Stimulated activated CD4-positive, alpha-beta T cell treated with anti-CD3 and anti-CD28 coated beads, Interleukin-1b, Interleukin-23, amount 100 ng/mL, for 48 hours (primary cell): ENCODE data around the gene ELMO1.

Experiments
- DNase-seq: peaks from one replicate; pipeline ENCODE4 v3.0.0-alpha.2; 2020

Gene ELMO1

DNA sequence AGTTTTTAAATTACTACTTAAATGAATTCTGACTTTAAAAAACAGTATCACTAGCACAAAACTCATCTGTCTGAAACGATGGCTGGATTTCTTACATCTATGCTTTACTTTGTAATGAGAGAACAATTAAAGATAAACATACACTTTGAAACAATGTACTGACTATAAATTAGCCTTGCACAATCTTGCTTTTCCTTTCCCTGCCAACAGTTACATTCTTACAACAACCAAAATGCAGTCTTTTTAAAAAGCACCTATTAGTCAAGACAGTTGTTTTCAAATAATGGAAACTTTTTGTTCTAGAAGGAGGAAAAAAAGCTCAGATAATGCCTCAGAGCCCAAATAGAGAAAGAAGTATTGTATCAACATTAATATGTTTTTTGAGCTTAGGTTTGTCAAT, 153.3 kb downstream of the ELMO1 start:
- no peak for DNase-seq

GRCh38 chr7:37290731-37291130, 157.9 kb downstream of the ELMO1 start:
- no peak for DNase-seq

DNA sequence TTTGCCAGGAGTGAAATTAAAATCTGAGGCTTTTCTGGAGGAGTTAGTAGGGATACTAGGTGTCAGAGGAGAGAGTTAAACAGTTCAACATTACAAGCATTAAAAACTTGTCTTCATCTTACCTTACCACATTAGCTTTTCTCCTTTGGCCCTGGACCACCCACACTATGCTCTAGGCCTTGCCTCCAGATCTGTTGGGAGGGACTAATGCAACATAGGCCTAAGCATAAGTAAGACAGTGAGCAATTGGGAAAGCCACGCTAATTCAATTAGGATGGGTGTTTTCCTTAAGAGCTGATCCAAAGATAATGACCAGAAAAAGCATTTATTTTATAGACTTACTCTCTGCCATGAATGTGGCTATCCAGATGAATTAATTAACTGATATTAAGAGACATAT, 158.9 kb downstream of the ELMO1 start:
- no peak for DNase-seq

DNA sequence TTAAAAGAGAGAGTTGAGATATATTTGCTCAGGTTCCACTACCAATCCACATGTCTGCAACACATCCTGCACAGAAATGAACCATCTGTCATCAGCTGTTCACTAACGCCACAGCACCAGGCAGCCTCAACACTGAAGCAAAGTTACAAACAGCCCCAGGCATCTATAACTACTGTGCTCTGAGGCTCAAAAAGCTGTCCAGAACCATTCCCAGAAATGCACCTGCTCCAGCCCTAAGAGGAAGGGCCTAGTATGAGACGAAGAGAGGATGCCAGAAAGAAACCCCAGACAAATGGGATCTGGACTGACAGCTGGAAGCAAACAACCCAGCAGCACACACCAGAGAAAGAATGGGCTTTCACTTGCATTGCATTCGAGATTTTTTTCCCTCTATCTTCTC, 159.3 kb downstream of the ELMO1 start:
- no peak for DNase-seq

DNA sequence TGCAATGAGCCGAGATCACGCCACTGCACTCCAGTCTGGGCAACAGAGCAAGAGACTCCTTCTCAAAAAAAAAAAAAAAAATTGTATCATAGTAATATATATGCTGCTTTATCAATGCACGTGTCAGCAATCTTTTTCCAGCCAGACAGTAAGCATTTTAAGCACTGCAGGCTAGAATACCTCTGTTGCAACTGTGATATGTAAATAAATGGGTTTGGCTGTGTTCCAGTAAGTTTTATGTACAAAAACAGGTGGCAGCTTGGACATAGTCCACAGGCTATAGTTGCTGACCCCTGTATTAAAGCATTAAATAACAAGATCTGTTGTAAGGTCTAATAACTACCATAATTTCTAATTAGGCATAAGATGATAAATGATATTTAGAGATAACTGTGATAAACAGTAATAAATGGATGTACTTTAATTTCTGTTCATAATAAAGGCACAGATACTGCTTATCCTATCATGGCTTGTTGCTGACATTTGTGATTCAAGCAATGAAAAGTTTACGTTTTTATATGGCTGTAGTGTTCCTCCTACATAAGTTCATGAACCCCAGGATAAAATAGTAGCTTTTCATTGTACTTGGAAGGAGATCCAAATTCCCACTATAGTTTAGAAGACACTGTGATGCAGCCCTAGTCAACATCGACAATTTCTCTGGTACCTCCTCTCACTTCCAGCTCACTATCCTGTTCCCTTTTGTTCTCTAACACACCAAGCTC, 161.4 kb downstream of the ELMO1 start:
- no peak for DNase-seq

- no peak for DNase-seq
These were observed 162.2 kb downstream of the ELMO1 start for GRCh38 chr7:37286454-37286832.

DNA sequence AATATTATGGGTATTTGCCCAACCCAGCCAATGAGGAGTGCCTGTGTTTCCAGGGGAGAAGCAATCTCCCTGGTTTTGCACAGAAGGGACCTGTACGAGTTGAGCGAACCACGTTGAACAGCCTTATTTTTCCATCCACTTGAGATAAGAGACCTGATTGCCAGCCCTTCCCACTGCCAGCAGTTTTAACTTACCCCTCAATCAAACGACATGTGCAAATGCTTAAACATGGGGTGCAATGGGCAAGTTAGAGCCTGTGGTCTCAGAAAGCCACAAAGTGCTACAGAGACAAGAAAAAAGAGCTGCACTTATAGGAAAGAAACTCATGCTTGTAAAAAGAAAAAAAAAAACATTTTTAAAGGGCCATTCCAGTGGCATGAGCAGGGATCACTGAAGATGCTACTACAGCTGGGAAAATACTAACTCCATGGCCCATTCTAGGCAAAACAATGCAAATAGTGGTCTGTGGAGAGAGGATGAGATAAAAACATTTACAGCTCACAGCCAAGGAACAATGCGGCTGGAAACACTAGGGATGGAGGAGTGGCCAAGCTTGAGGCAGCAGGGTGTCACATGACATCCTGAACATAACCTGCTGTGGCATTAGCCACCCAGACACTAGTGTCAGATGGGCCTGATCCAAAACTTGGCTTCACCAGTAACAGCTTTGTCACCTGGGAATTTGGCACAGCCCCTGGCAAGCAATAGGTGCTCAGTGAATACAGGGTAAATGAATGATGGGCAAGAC, 162.8 kb downstream of the ELMO1 start:
- no peak for DNase-seq

DNA sequence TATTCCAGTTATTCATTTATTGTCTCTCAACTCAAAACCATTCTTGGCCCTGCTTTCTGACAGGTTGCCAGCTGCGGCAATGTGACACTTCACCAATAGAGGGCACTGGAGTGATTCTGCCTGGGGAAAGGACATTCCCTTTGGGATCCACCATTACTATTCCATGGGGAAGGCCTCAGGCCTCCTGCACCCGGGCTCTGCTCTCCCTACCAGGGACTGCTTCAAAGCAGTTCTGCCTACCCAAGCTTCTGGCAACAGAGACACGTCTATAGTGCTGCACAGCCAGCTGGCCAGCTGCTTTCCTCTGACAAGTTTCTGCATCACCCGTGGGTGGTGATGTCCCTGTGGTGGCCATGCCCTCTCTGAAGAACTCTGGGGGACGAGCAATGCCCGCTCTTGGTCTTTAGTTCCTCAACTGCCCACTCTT, 163.8 kb downstream of the ELMO1 start:
- DNase-seq = peak; percentile 9

- no peak for DNase-seq
These were observed 164.4 kb downstream of the ELMO1 start for GRCh38 chr7:37284285-37284684.

DNA sequence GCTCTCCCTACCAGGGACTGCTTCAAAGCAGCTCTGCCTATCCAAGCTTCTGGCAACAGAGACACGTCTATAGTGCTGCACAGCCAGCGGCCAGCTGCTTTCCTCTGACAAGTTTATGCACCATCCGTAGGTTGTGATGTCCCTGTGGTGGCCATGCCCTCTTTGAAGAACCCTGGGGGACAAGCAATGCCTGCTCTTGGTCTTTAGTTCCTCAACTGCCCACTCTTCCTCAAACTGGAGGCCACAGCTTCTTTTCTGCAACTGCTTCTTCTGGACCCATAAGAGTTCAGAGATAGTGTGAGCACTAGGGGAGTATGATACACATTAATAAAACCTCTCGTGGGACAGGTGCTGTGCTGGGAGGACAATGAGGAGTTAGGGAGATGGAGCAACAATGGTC, 164.9 kb downstream of the ELMO1 start:
- DNase-seq = no peak

- DNase-seq = no peak
These were observed 165.7 kb downstream of the ELMO1 start for GRCh38 chr7:37282927-37283326.

DNA sequence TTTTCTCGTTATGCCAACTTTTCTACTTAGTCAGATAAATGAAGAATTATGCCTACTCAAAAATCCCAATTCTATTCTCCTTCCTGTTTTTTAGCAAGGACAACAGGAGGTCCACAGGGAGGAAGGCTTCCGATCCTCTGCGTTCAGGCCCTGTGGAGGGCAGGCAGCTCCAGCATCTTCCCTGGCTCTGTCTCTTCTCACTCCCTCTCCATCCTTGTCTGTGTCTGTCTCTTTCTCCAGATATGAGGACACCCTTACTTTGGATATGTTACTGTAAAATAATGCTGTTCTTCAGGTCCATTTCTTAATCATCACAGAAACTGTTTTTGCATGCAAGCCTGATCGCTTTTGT, 166.6 kb downstream of the ELMO1 start:
- no peak for DNase-seq

DNA sequence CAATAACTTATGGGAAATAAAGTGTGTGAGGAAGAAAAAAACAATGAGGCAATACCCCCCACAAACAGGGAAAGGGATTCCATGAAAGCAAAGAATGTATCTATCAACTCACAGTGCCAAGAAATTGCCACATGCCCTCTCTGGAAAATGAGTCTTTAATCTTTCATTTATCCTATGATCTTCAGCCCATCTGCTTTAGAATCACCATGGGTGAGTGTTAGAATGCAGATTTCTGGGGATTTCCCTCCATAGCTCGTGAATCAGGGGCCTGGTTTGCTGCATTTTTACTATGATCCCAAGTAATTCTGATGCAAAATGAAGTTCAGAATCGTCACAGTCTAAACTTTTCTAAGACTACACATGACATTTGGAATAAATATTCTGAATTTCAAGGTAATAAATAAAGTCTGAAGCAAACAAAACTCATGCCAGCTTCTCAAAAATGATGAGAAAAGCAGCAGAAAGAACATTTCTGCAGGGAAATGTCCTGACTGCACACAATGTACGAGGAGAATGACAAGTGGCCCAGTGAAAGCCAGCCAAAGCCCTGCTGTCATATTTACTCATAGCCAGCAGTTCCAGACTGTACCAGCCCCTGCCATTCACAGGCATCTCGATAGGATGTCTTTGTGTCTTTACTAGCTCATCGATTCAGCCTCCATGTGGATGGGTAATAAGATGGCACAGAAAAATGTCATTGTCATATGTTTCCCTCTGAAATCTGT, 167.1 kb downstream of the ELMO1 start:
- no peak for DNase-seq

DNA sequence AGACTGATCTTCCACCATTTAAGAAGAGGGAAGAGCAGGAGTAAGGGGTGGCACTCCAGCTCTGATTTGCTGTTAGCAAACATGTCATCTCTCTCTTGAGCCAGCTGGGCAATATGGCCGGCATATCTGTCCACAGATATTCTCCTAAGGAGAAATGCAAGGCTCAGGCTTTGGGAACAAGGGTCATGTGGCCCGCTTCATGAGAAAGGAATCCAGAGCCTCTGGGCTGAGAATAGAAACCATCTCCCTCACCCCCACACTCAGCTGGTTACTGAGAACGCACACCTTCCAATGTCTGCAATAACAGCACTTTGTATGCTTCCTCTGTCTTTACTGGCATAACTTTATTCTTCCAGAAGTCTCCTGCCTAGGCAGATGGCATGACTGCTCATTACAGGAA, 171.2 kb downstream of the ELMO1 start:
- DNase-seq = no peak

DNA sequence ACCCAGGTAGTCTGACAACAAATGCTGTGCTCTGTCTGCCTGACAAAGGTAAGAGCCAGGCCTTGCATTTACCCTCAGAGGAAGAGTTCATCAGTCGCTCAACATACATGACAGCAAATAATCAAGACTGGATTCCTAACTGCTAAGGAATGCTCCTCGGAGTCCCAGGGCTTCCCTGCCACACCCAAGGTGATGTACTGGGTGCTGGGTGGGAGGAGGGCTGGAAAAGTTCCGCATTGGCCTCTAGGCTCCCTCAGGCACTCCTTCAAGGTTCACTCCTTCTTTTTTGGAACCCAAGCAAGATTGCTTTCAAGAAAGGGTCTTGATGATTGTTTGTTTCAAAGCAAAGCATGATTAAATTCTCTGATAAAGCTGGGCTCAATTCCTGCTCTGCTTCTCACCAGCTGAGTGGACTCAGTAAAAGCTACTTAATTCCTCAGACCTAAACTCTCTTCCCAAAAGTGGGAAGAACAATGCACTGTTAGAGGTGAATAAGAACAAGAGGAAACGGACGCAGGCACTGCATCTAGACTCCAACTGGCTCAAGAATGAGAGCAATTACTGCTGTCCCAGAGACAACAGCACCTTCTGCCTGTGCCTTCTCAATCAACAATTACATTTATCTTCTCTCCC, 173.5 kb downstream of the ELMO1 start:
- DNase-seq = no peak

- no peak for DNase-seq
These were observed 174.8 kb downstream of the ELMO1 start for GRCh38 chr7:37273891-37274290.

- DNase-seq = no peak
These were observed 178.8 kb downstream of the ELMO1 start for GRCh38 chr7:37269711-37270508.

GRCh38 chr7:37267251-37267650, 181.4 kb downstream of the ELMO1 start:
- DNase-seq = no peak

- DNase-seq = no peak
These were observed 182.8 kb downstream of the ELMO1 start for GRCh38 chr7:37265876-37266275.

- no peak for DNase-seq
These were observed 183.7 kb downstream of the ELMO1 start for GRCh38 chr7:37265006-37265405.

GRCh38 chr7:37262181-37262580, 186.5 kb downstream of the ELMO1 start:
- DNase-seq = no peak

- DNase-seq = no peak
These were observed 189.3 kb downstream of the ELMO1 start for GRCh38 chr7:37259319-37259821.

DNA sequence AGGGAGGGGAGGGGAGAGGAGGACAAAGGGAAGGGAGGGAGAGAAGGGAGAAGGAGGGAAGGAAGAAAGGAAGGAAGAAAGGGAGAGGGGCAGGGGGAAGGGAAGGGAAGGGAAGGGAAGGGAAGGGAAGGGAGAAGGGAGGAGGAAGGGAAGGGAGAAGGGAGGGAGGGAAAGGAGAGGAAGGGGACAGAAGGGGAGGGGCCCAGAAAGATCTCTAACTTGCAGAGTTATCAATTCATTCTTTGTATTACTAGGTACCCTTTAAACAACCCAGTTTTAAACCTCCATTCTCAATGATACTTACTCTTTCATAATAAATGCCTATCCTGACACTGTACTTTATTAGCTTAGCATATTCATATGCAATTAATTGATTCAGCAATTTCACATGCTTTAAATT, 192.0 kb downstream of the ELMO1 start:
- DNase-seq = no peak
